ENCODE measurements around the gene IL11RA. TPM values are rescaled to one million over a fixed set of nuclear protein-coding genes. Genes with fewer than 3 reads are reported as not detected.

IL11RA gene
- total and polyA plus RNA-seq, 2 of the 8 experiments (the other 6 are each of a cell fraction or from before 2014, with no cell fraction given): 5.5 to 9.1 TPM

GRCh38 chr9:34644766-34645314, 7.1 kb upstream of the IL11RA start:
- Histone ChIP-seq H3K4ac (replicated peaks; ENCODE audit: insufficient read length, low read depth, low read length) (no peak overlapping the region), H2BK15ac (ENCODE audit: low read length) (peak overlapping the region; percentile 46; the same call in 1 of the 2 replicates), H2BK5ac (ENCODE audit: low read depth, low read length) (no peak overlapping the region), H2BK120ac (replicated peaks; ENCODE audit: low read depth, low read length) (no peak overlapping the region), H3K27me3 (replicated peaks in 1 of 4; ENCODE audit: control insufficient read depth in 3 of 4, extremely low read depth in 1 of 4, insufficient read depth in 3 of 4, low read length in 3 of 4) (no peaks in the 10 kb centered on the region; a peak in 1 of 7 replicates), H3K4me2 (ENCODE audit: insufficient read depth in 1 of 2, low read depth in 2 of 2, low read length in 2 of 2) (peak overlapping the region; percentile 52 to 59), H3K23ac (ENCODE audit: insufficient read length) (no peak overlapping the region), H3K4me1 (replicated peaks in 1 of 4; ENCODE audit: control insufficient read depth in 3 of 4, insufficient read depth in 4 of 4, low read length in 3 of 4) (peaks cover 3 to 17% (median 11%) of the 10 kb centered on the region in 4 experiments), H2BK12ac (ENCODE audit: low read depth, low read length) (no peak overlapping the region), H2AK5ac (ENCODE audit: low read depth, low read length) (no peak overlapping the region), H3K18ac (ENCODE audit: extremely low read depth, low read length) (peak overlapping the region; percentile 6; the same call in 1 of the 2 replicates), H3K14ac (ENCODE audit: insufficient read length) (no peak overlapping the region), H2AFZ (ENCODE audit: low read length) (peak overlapping the region; percentile 75), H3K56ac (replicated peaks; ENCODE audit: insufficient read length, low read depth, low read length) (no peak overlapping the region), H3K23me2 (ENCODE audit: low read depth, low read length) (peaks cover 11% of the 10 kb centered on the region; the same call in 1 of the 2 replicates), H3K27ac (ENCODE audit: low read depth, low read length) (no peak overlapping the region; the same call in 1 of the 2 replicates), H3K79me2 (ENCODE audit: control insufficient read depth in 1 of 2, insufficient read depth in 2 of 2, low read length in 2 of 2) (peaks cover 0 to 12% of the 10 kb centered on the region in 2 experiments; a peak in 1 of 4 replicates), H3K4me3 (ENCODE audit: extremely low read depth in 1 of 4, insufficient read depth in 2 of 4, low read depth in 3 of 4, low read length in 4 of 4) (peak overlapping the region in 2 of 4 experiments; percentile 4 to 29; a peak in 2 of 8 replicates), H3K9me3 (ENCODE audit: insufficient read depth in 2 of 2, low read depth in 1 of 2, low read length in 1 of 2) (no peaks in the 10 kb centered on the region), H4K5ac (ENCODE audit: insufficient read length, low read depth, low read length) (peak overlapping the region; percentile 34), H2BK20ac (ENCODE audit: low read length) (0 out of 2 replicates have a peak overlapping the region, but pooled peaks have one; percentile 72), H3K9ac (replicated peaks in 1 of 4; ENCODE audit: extremely low read depth in 1 of 4, low read depth in 3 of 4, low read length in 3 of 4) (peak overlapping the region in 1 of 4 experiments; percentile 18; a peak in 1 of 7 replicates), H4K91ac (replicated peaks; ENCODE audit: insufficient read length, low read length) (no peak overlapping the region), H4K8ac (ENCODE audit: extremely low read depth, insufficient read depth, low read length) (no peak overlapping the region), H3K36me3 (ENCODE audit: control insufficient read depth in 2 of 4, insufficient read depth in 4 of 4, low read length in 3 of 4) (peaks cover 3 to 20% (median 8%) of the 10 kb centered on the region in 4 experiments; a peak in 7 of 8 replicates), H3K79me1 (ENCODE audit: low read depth, low read length) (peaks cover 6% of the 10 kb centered on the region; the same call in 1 of the 2 replicates), H4K20me1 (replicated peaks in 1 of 2; ENCODE audit: control insufficient read depth in 1 of 2, insufficient read depth in 2 of 2, low read length in 2 of 2) (peaks cover 2 to 8% of the 10 kb centered on the region in 2 experiments)
- DNase-seq (ENCODE audit: low read depth in 1 of 2, low spot score in 2 of 2) (no peak), FAIRE-seq (peak; percentile 48)
- POLR2A ChIA-PET (ENCODE audit: partially characterized antibody): interaction anchor here (0.7 to 10.6 kb wide), 6 partner anchors 10 to 32 kb away, joined by 3 to 92 read pairs (median 3); partner anchors contain the start of gene CCL27
- CTCF ChIA-PET (ENCODE audit: partially characterized antibody): interaction anchor here (0.6 to 18.5 kb wide), 7 partner anchors 9 to 97 kb away, joined by 3 to 401 read pairs (median 5); partner anchors contain the start of genes CCL27, IL11RA, RPP25L and SIGMAR1
- no peak for TF ChIP-seq CBX5 (IDR thresholded peaks at IDR 0.05; ENCODE audit: low read depth, low read length)
- peak; percentile 94 for TF ChIP-seq SP1 (IDR thresholded peaks at IDR 0.05; ENCODE audit: low read depth, low read length)
- peak; percentile 63 for TF ChIP-seq ASH2L (IDR thresholded peaks at IDR 0.05; ENCODE audit: low read length)
- no peak for TF ChIP-seq CBX8 (IDR thresholded peaks at IDR 0.05; ENCODE audit: borderline replicate concordance, low read depth, low read length)
- TF ChIP-seq JUND (IDR thresholded peaks at IDR 0.05; ENCODE audit: low read length): no peak
- TF ChIP-seq EP300 (IDR thresholded peaks at IDR 0.05; ENCODE audit: borderline replicate concordance in 1 of 2, low read depth in 2 of 2, low read length in 2 of 2): peak in 1 of 2 experiments; percentile 64; a peak in 1 of 3 replicates
- TF ChIP-seq KDM1A (IDR thresholded peaks at IDR 0.05; ENCODE audit: borderline replicate concordance, low read length): 0 out of 2 replicates have a peak, but pooled peaks have one; percentile 12
- TF ChIP-seq RAD21 (IDR thresholded peaks at IDR 0.05 in 1 of 2, conservative IDR thresholded peaks at IDR 0.05 in 1 of 2; ENCODE audit: low read depth in 2 of 2, low read length in 2 of 2): peak in 1 of 2 experiments; percentile 2; a peak in 1 of 4 replicates
- TF ChIP-seq SAP30 (IDR thresholded peaks at IDR 0.05; ENCODE audit: insufficient read depth, insufficient replicate concordance, low read length): no peak
- TF ChIP-seq EZH2 (IDR thresholded peaks at IDR 0.05; ENCODE audit: low read depth, low read length, severe bottlenecking): no peak
- no peak for TF ChIP-seq POLR2AphosphoS5 (IDR thresholded peaks at IDR 0.05; ENCODE audit: low read depth, low read length)
- peak; percentile 89 for TF ChIP-seq RBBP5 (IDR thresholded peaks at IDR 0.05; ENCODE audit: borderline replicate concordance, low read depth, low read length)

Data from H1 (cell line).